ENCODE measurements around the gene PRC1.
A peak's percentile ranks its signal among the peaks of the same experiment; 100 is the strongest.

The PRC1 gene

DNA sequence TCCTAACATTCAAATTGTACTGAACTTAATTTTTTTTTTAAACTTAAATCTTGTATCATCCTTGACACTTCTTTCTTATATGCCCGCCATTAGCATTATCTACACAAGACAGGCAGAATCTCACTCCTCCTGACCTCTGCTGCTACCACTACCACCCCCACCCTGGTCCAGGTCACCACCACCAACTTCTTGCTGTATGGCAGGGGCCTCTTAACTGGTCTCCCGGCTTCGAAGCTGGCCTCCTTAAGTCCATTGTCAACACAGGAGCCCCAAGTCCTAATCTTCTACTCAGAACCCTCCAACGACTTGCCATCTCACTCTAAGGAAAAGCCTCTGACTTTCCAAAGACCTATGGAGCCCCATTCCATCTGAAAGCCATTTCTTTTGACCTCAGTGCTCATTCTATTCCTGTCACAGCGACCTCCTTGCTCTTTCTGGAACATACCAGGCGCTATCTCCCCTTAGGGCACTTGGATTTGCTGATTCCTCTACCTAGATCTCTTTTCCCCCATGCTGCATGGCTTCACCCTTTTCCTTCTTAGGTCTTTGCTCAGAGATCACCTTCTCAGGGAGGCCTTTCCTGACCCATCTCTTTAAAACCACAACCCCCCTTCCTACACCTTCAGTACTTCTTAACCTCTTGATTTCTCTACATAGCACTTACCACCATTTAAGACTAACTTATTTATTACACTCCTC is 2.6 kb downstream of the PRC1 start:
- intact Hi-C loops (cut with DNase I): loop anchor here (5.0 kb wide), 1 partner anchor 39 kb away; the partner anchor contains the start of gene RCCD1
- DNase-seq: peak in 1 of 10 donors; percentile 49

- no peak for DNase-seq
- intact Hi-C loops (cut with DNase I): loop anchor here (5.0 kb wide), 1 partner anchor 38 kb away; the partner anchor contains the start of gene RCCD1
These were observed 3.9 kb downstream of the PRC1 start for GRCh38 chr15:90990446-90990845.

DNA sequence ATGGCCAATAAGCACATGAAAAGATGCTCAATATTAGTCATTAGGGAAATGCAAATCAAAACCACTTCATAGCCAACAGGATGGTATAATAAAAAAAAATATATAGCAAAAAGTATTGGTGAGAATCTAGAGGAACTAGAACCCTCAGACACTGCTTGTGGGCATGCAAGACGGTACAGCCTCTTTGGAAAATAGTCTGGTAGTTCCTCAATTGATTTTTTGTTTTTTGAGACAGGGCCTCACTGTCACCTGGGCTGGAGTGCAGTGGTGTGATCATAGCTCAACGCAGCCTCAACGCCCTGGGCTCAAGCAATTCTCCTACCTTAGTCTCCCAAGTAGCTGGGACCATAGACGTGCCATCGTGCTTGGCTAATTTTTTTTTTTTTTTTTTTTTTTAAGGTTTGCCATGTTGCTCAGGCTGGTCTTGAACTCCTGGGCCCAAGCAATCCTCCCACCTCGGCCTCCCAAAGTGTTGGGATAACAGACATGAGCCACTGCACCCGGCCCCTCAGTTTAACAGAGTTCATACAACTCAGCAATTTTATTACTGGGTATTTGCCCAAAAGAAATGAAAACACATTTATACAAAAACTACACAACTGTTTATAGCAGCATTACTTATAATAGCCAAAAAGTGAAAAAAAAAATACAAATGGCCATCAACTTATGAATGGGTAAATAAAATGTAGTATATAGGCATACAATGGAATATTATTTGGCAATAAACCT is 5.1 kb downstream of the PRC1 start:
- intact Hi-C loops (cut with DNase I): no loop called here
- DNase-seq: no peak

DNA sequence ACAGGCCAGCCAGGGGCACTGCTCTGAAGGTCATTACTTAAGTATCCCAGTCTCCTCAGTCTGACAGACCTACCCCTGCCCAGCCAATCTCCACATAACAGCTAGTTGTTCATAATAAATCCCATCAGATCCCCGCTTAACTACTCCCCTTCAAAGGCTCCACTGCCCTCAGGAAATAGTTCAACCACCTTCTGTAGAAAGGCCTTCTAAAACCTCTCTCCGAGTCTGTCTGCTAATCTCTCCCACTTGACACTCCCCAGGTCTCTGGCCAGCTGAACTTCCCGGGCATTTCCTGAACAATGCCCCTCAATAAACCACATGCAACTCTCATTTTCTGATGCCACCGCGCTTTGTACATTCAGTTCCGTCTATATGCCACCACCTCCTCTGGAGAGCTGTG is 6.0 kb downstream of the PRC1 start:
- intact Hi-C loops (cut with DNase I): no loop called here
- no peak for DNase-seq

GRCh38 chr15:90987561-90988141 is 6.7 kb downstream of the PRC1 start:
- no peak for DNase-seq
- intact Hi-C loops (cut with DNase I): no loop called here

DNA sequence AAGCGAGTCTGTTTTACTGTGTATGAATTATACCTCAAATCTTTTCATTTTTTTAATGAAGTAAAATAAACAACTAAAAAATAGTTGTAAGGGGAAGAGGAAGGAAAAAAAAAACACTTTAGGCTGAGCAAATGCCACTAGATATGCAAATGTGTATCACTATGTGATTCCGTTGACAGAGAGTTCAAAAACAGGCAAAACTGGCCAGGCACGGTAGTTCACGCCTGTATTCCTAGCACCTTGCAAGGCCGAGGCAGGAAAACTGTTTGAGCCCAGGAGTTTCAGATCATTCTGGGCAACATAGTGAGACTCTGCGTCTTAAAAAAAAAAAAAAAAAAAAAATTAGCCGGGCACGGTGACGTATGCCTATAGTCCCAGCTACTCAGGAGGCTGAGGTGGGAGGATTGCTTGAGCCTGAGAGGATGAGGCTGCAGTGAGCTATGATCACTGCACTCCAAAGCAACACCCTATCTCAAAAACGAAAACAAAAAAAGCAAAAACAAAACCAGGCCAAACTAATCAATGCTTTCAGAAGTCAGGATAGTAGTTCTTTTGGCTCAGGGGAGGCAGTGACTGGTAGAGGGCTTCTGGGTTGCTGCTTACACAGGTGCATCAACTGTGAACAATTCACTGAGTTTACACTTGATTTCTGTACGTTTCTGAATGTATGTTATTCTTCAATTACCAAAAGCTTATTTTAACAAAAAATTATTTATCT is 7.4 kb downstream of the PRC1 start:
- DNase-seq: no peak
- intact Hi-C loops (cut with DNase I): no loop called here

DNA sequence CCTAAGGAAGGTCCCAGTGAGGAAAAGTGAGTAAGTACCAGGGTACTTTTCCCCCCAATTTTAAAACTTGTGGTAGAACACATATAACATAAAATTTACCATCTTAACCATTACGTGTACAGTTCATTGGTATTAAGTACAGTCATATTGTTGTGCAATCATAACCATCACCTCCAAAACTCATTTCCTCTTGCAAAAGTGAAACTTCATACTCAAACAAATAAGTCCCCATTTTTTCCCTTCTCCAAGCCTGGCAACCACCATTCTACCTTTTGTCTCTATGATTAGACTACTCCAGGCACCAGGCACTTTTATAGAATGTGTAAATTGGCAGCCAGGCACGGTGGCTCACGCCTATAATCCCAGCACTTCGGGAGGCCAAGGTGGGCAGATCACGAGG is 12.2 kb downstream of the PRC1 start:
- intact Hi-C loops (cut with DNase I): no loop called here
- DNase-seq: no peak

DNA sequence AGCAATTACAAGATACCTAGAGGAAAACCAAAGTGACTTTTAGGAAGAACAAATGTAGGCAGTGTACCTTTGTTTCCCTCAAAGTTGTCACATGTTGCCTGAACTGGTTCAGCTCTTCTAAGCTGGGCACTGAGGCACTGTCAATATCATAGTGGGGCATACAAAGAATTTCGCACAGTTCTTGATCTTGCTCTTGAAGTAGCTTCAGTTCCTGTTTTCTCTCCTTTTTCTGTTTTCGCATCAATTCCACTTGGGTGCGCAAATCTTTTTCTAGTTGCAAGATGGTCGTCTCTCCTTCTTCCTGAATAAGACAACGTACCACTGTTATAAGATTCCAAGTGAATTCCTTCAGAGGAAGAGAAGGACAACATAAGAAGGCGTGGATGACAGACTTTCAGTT is 12.7 kb downstream of the PRC1 start:
- intact Hi-C loops (cut with DNase I): no loop called here
- no peak for DNase-seq

GRCh38 chr15:90979582-90979981 is 14.8 kb downstream of the PRC1 start:
- no peak for DNase-seq
- intact Hi-C loops (cut with DNase I): loop anchor here (5.0 kb wide), 1 partner anchor 312 kb away; no protein-coding TSS in a partner anchor

DNA sequence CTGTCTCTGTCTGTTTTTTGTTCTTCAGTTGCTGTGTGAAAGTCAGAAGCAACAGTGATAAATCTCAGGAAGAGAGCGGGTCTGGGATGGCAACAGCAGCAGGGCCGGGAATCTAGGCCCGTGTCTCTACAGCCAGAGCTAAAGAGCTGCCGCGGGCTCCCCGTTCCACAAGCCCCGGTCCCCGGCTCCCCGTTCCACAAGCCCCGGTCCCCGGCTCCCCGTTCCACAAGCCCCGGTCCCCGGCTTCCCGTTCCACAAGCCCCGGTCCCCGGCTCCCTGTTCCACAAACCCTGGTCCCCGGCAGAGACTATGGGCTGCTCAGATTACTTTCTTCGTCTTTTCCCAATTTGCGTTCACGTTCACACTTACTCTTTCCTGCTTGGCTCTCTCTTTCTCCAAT is 20.1 kb downstream of the PRC1 start:
- DNase-seq: no peak
- intact Hi-C loops (cut with DNase I): no loop called here

DNA sequence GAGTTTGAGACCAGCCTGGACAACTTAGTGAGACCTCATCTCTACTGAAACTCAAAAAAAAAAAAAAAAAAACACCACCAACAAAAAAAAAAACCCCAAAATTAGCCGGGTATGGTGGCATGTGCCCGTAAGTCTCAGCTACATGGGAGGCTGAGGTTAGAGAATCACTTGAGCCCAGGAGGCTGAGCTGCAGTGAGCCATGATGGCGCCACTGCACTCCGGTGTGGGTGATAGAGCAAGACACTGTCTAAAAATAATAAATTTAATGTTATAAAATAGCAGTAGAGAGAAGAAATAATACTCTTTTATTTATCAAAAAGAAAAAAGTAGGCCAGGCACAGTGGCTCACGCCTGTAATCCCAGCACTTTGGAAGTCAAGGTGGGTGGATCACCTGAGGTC is 22.2 kb downstream of the PRC1 start:
- intact Hi-C loops (cut with DNase I): no loop called here
- DNase-seq: peak in 1 of 10 donors; percentile 74

- intact Hi-C loops (cut with DNase I): no loop called here
- DNase-seq: peak in 1 of 10 donors; percentile 42
These were observed 24.1 kb downstream of the PRC1 start for GRCh38 chr15:90970274-90970673.

DNA sequence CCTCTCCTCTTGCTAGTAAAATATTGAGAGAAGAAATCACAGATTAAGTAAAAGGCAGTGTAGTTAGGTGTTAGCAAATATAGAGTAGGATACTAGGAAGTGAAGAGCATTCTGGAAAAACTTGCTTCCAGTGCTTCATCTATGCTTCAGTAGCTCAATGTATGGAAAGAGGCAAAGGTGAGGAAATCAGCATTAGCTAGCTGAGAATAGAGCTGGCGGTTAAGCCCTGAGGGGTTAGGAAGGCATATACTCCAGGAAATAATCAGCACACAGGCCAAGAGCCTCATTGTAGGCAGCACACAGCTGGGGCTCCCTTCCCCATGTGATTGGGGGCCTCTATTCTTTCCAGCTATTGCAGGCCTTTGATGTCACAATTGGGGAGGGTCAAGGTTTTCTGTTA is 25.9 kb downstream of the PRC1 start:
- intact Hi-C loops (cut with DNase I): no loop called here
- DNase-seq: no peak

DNA sequence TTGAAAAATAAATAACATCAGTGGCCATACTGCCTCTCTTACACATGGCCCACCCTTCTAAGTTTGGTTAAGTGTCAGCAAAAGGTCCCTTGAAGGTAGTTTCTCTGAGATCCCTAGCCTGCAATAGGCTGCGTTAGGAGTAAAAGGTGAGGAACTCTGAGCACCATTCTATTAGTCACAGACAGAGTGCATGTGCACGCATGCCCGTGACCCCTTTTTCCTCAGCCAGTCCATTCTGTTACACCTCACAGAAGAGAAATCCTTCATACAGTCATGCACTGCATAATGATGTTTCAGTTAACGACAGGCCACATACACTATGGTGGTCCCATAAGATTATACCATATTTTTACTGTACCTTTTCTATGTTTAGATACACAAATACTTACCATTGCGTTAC is 27.1 kb downstream of the PRC1 start:
- intact Hi-C loops (cut with DNase I): no loop called here
- no peak for DNase-seq

GRCh38 chr15:90966262-90966661 is 28.1 kb downstream of the PRC1 start:
- intact Hi-C loops (cut with DNase I): no loop called here
- DNase-seq: peak in 1 of 10 donors; percentile 67

DNA sequence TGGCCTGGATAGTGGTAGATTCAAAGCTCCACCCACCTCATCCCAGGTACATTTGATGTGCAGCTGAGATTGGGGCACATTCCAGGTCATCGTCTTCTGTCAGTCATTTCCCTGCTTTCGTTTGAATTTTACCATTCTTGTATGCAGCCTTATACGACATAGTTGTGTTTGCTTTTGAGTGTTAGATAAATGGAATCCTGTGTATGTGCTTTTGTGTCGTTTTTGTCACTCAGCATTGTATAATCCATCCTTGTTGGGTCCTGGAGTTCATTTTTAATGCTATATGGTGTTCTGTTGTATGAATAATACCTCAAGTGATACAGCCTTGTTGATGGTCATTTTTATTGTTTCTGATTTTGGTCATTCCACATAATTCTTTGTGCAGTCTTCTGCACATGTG is 32.3 kb downstream of the PRC1 start:
- DNase-seq: no peak
- intact Hi-C loops (cut with DNase I): no loop called here

GRCh38 chr15:90960298-90961091 is 33.8 kb downstream of the PRC1 start:
- DNase-seq: peak in 4 of 10 donors; percentile 16 to 88 (median 57)
- intact Hi-C loops (cut with DNase I): no loop called here

DNA sequence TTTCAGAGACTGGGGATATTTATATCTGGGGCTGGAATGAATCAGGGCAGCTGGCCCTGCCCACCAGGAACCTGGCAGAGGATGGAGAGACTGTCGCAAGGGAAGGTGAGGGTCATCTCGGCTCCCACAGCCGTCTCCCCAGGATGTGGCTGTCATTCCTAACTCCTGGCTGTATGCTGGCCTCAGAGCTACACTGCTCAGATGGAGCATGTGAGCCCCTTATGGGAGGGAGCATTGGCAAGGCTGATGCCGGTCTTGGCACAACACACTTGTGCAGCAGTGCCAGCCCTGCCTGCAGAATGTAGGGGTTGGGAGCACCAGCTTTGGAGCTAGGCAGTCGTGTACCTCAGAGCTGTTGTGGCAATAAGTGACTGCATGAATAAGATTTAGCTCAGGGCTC is 34.4 kb downstream of the PRC1 start:
- intact Hi-C loops (cut with DNase I): no loop called here

GRCh38 chr15:90959028-90959595 is 35.2 kb downstream of the PRC1 start:
- DNase-seq: peak in 2 of 10 donors; percentile 40 to 56
- intact Hi-C loops (cut with DNase I): no loop called here

More for the DNA sequence above, 34.4 kb downstream of the PRC1 start:
- peak; percentile 51 to 96 (median 76) for DNase-seq

DNA sequence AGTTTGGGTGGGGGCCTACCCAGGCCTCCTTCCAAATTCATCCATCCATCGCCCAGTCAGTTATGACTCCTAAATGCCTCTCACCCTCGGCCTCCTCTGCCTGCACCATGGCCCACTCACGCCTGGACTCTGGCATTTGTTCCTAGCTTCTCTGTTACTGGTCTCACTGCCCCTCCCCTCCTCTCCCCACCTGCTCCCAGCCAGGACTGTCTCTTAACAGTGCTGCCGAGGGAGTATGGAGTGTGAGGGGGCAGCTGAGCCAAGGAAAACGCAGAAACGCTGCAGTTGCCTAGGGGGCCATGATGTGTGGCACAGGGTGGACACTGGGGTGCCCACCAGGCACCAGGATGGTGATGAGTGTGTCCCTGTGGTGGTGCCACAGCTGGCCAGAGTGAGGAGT is 36.5 kb downstream of the PRC1 start:
- DNase-seq: peak in 2 of 10 donors; percentile 55 to 79
- intact Hi-C loops (cut with DNase I): no loop called here
